DLD1 (cell line): ENCODE measurements around the gene SMARCC2.

Experiments used
- in situ Hi-C: cut with HindIII; loops from 2 replicates; pipeline ENCODE4 v1.10.0; 2017; ENCODE audit warnings: low sequenced_read_pairs

SMARCC2 gene

GRCh38 chr12:56153678-56154065 lies 35.6 kb downstream of the SMARCC2 start:
- in situ Hi-C loops, result no loop called here

GRCh38 chr12:56152756-56153677 lies 36.3 kb downstream of the SMARCC2 start:
- in situ Hi-C loops, result no loop called here

GRCh38 chr12:56152132-56152755 lies 37.0 kb downstream of the SMARCC2 start, which contains the start of gene MYL6B:
MYL6B (plus strand) TSS chr12:56152587; CDS start chr12:56153919, 1,332 bp downstream.
- in situ Hi-C loops, result no loop called here

GRCh38 chr12:56151672-56152131 lies 37.6 kb downstream of the SMARCC2 start:
- in situ Hi-C loops, result no loop called here

GRCh38 chr12:56150563-56150962 lies 38.7 kb downstream of the SMARCC2 start:
- in situ Hi-C loops, result no loop called here

- in situ Hi-C loops, result no loop called here
These were observed 42.5 kb downstream of the SMARCC2 start for GRCh38 chr12:56146492-56147460.

GRCh38 chr12:56145217-56145616 lies 44.1 kb downstream of the SMARCC2 start:
- in situ Hi-C loops, result no loop called here

GRCh38 chr12:56143870-56144269 lies 45.4 kb downstream of the SMARCC2 start:
- in situ Hi-C loops, result no loop called here

- in situ Hi-C loops, result no loop called here
These were observed 46.1 kb downstream of the SMARCC2 start for GRCh38 chr12:56143217-56143616.

GRCh38 chr12:56141946-56142784 lies 47.1 kb downstream of the SMARCC2 start:
- in situ Hi-C loops, result no loop called here

GRCh38 chr12:56137853-56138571 lies 51.3 kb downstream of the SMARCC2 start:
- in situ Hi-C loops, result no loop called here

- in situ Hi-C loops, result no loop called here
These were observed 54.4 kb downstream of the SMARCC2 start for GRCh38 chr12:56134897-56135296.

- in situ Hi-C loops, result no loop called here
These were observed 58.4 kb downstream of the SMARCC2 start for GRCh38 chr12:56130876-56131275.

- in situ Hi-C loops, result no loop called here
These were observed 59.3 kb downstream of the SMARCC2 start for GRCh38 chr12:56129942-56130495.

GRCh38 chr12:56129206-56129941 lies 59.9 kb downstream of the SMARCC2 start:
- in situ Hi-C loops, result no loop called here

- in situ Hi-C loops, result no loop called here
These were observed 60.5 kb downstream of the SMARCC2 start for GRCh38 chr12:56128670-56129205.

GRCh38 chr12:56127888-56128669 lies 61.2 kb downstream of the SMARCC2 start, which contains the start of gene ESYT1:
ESYT1 (plus strand) TSS chr12:56128267; CDS start chr12:56128320, 53 bp downstream.
- in situ Hi-C loops, result no loop called here
